ENCODE results near the gene SGK2. TPM values are rescaled to one million over a fixed set of nuclear protein-coding genes. Genes with fewer than 3 reads are reported as not detected.

SGK2 gene
- total and polyA plus RNA-seq, 2 donors (not counting 1 experiment from before 2014, with no cell fraction given): 1.5 to 1.7 TPM

DNA sequence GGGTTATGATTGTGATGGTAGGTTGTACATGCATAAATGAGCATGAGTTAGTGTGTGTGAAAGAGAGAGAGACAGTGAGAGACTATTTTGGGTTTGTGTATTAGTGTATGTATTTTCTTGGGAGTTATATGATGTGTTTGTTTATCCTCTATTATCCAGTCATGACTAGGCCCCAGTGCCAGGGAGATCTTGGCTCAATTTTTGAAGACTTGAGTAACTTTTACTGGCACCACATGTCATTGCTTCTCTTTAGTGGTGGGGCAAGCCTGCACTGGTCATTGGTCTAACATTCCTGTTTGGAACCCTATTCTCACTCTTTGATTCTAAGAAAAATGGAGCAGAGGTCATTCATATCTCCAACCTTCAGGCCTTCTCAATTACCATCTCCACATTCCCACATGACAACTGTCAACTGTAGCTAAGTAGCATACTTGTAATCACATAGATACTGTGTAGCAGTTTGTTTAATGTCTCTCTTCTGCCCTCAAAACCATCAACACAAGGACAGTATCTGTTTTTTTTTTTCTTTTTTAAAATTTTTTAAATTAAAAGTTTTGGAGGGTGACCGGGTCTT, 42.5 kb upstream of the SGK2 start:
- ChIA-PET POLR2A (no interaction called here), CTCF (no interaction called here)
- Mint-ChIP-seq H3K27ac (no peak overlapping the region), H3K9me3 (ENCODE audit: insufficient read depth) (no peaks in the 10 kb centered on the region), H3K4me3 (peak overlapping the region; percentile 27), H3K4me1 (peaks cover 24% of the 10 kb centered on the region), H3K27me3 (no peaks in the 10 kb centered on the region)
- Histone ChIP-seq H3K36me3 (replicated peaks in 1 of 2; ENCODE audit: control extremely low read depth in 1 of 2, control insufficient read depth in 1 of 2, extremely low read depth in 1 of 2, insufficient read depth in 2 of 2, low read length in 1 of 2) (no peaks in the 10 kb centered on the region), H3K27ac (ENCODE audit: low read length in 2 of 2) (no peak overlapping the region), H2AFZ (ENCODE audit: insufficient read depth, low read depth, low read length, poor library complexity, severe bottlenecking) (no peak overlapping the region), H3K4me1 (ENCODE audit: control insufficient read depth in 2 of 2, insufficient read depth in 2 of 2, low read length in 2 of 2) (peaks cover 9 to 16% of the 10 kb centered on the region in 2 donors), H3K9me3 (ENCODE audit: control extremely low read depth in 1 of 3, control insufficient read depth in 2 of 3, insufficient read depth in 1 of 3, low read length in 2 of 3) (peaks cover 0 to 14% (median 1%) of the 10 kb centered on the region in 3 donors), H4K20me1 (ENCODE audit: control insufficient read depth, insufficient read depth, low read length, poor library complexity, severe bottlenecking) (no peaks in the 10 kb centered on the region), H3K4me3 (ENCODE audit: control extremely low read depth in 1 of 5, extremely low read depth in 1 of 5, insufficient read depth in 1 of 5, low read depth in 2 of 5, low read length in 4 of 5) (no peak overlapping the region), H3K27me3 (replicated peaks in 1 of 4; ENCODE audit: control extremely low read depth in 1 of 4, control insufficient read depth in 3 of 4, insufficient read depth in 4 of 4, low read length in 3 of 4) (no peaks in the 10 kb centered on the region), H3K79me2 (ENCODE audit: control insufficient read depth, insufficient read depth, low read length) (peaks cover 9% of the 10 kb centered on the region), H3K9ac (ENCODE audit: low read length) (no peak overlapping the region), H3K4me2 (replicated peaks; ENCODE audit: low read depth, low read length, poor library complexity, severe bottlenecking) (peak overlapping the region; percentile 81)
- no peak for ATAC-seq (ENCODE audit: low read depth)
- no CpG with 5 or more reads among the region's 1 CpG for WGBS (ENCODE audit: insufficient coverage)
- no peak for TF ChIP-seq CTCF (IDR thresholded peaks at IDR 0.05)
- TF ChIP-seq EZH2 (IDR thresholded peaks at IDR 0.05; ENCODE audit: borderline replicate concordance, insufficient read depth, low read depth, low read length, poor library complexity, severe bottlenecking): no peak
- intact Hi-C loops (cut with micrococcal nuclease): no loop called here
- no peak for DNase-seq

GRCh38 chr20:43520074-43520630, 38.7 kb upstream of the SGK2 start:
- ATAC-seq (ENCODE audit: low read depth) (no peak), DNase-seq (no peak)
- Mint-ChIP-seq H3K27ac (no peak overlapping the region), H3K27me3 (no peaks in the 10 kb centered on the region), H3K4me1 (peaks cover 13% of the 10 kb centered on the region), H3K9me3 (ENCODE audit: insufficient read depth) (no peaks in the 10 kb centered on the region), H3K4me3 (no peak overlapping the region)
- TF ChIP-seq CTCF (IDR thresholded peaks at IDR 0.05) (no peak), EZH2 (IDR thresholded peaks at IDR 0.05; ENCODE audit: borderline replicate concordance, insufficient read depth, low read depth, low read length, poor library complexity, severe bottlenecking) (no peak)
- WGBS (ENCODE audit: insufficient coverage): no CpG with 5 or more reads among the region's 1 CpG
- H3K27me3 ChIP-seq (replicated peaks in 1 of 4; ENCODE audit: control extremely low read depth in 1 of 4, control insufficient read depth in 3 of 4, insufficient read depth in 4 of 4, low read length in 3 of 4): no peaks in the 10 kb centered on the region
- CTCF ChIA-PET: no interaction called here
- H2AFZ ChIP-seq (ENCODE audit: insufficient read depth, low read depth, low read length, poor library complexity, severe bottlenecking): no peak overlapping the region
- H3K4me1 ChIP-seq (ENCODE audit: control insufficient read depth in 2 of 2, insufficient read depth in 2 of 2, low read length in 2 of 2): peaks cover 5 to 6% of the 10 kb centered on the region in 2 donors
- no peak overlapping the region for H3K9ac ChIP-seq (ENCODE audit: low read length)
- H3K9me3 ChIP-seq (ENCODE audit: control extremely low read depth in 1 of 3, control insufficient read depth in 2 of 3, insufficient read depth in 1 of 3, low read length in 2 of 3): peaks cover 0 to 3% (median 1%) of the 10 kb centered on the region in 3 donors
- no peak overlapping the region for H3K4me3 ChIP-seq (ENCODE audit: control extremely low read depth in 1 of 5, extremely low read depth in 1 of 5, insufficient read depth in 1 of 5, low read depth in 2 of 5, low read length in 4 of 5)
- H3K4me2 ChIP-seq (replicated peaks; ENCODE audit: low read depth, low read length, poor library complexity, severe bottlenecking): no peak overlapping the region
- POLR2A ChIA-PET: no interaction called here
- H4K20me1 ChIP-seq (ENCODE audit: control insufficient read depth, insufficient read depth, low read length, poor library complexity, severe bottlenecking): no peaks in the 10 kb centered on the region
- peaks cover 7% of the 10 kb centered on the region for H3K79me2 ChIP-seq (ENCODE audit: control insufficient read depth, insufficient read depth, low read length)
- H3K27ac ChIP-seq (ENCODE audit: low read length in 2 of 2): no peak overlapping the region
- intact Hi-C loops (cut with micrococcal nuclease): no loop called here
- no peaks in the 10 kb centered on the region for H3K36me3 ChIP-seq (replicated peaks in 1 of 2; ENCODE audit: control extremely low read depth in 1 of 2, control insufficient read depth in 1 of 2, extremely low read depth in 1 of 2, insufficient read depth in 2 of 2, low read length in 1 of 2)
